ENCODE results near the gene NLK.

DNA sequence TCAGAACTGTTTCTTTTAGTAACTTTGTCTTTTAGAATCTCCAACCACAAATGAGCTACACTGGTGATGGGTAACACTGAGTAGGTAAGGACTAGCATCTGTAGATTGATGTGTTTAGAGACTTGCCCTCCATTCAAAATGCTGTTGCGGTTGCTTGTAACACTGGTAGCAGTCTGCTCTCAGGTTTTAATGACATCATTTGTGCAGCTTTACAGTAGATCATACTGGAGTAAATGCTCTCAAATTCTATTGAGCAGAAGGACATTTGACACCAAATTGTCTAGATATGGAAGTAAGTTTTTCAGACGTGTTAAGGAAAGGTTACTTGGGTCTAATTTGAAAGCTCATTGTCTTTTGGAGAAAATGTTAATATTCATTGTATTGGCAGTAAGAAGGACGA, 98.8 kb downstream of the NLK start:
- TF ChIP-seq, protein P1, sequence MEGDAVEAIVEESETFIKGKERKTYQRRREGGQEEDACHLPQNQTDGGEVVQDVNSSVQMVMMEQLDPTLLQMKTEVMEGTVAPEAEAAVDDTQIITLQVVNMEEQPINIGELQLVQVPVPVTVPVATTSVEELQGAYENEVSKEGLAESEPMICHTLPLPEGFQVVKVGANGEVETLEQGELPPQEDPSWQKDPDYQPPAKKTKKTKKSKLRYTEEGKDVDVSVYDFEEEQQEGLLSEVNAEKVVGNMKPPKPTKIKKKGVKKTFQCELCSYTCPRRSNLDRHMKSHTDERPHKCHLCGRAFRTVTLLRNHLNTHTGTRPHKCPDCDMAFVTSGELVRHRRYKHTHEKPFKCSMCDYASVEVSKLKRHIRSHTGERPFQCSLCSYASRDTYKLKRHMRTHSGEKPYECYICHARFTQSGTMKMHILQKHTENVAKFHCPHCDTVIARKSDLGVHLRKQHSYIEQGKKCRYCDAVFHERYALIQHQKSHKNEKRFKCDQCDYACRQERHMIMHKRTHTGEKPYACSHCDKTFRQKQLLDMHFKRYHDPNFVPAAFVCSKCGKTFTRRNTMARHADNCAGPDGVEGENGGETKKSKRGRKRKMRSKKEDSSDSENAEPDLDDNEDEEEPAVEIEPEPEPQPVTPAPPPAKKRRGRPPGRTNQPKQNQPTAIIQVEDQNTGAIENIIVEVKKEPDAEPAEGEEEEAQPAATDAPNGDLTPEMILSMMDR (conservative IDR thresholded peaks at IDR 0.05; ENCODE audit: low read length): no peak
- TF ChIP-seq EZH2phosphoT487 (IDR thresholded peaks at IDR 0.05; ENCODE audit: borderline replicate concordance, low read depth, low read length): no peak

Measured in OCI-LY7 (cell line).